G401.6 (cell line): ENCODE results near the gene ARHGAP26.
"Not testable (repeated sequence)": the region's sequence is repeated elsewhere in the genome, so short reads cannot be mapped to it uniquely, and the experiment has no call there.

Experiments
- FAIRE-seq: peaks from 2 replicates; lab custom pipeline; 2012; peaks lifted over from hg19 to GRCh38; lab: Jason Lieb, UNC

Gene ARHGAP26

DNA sequence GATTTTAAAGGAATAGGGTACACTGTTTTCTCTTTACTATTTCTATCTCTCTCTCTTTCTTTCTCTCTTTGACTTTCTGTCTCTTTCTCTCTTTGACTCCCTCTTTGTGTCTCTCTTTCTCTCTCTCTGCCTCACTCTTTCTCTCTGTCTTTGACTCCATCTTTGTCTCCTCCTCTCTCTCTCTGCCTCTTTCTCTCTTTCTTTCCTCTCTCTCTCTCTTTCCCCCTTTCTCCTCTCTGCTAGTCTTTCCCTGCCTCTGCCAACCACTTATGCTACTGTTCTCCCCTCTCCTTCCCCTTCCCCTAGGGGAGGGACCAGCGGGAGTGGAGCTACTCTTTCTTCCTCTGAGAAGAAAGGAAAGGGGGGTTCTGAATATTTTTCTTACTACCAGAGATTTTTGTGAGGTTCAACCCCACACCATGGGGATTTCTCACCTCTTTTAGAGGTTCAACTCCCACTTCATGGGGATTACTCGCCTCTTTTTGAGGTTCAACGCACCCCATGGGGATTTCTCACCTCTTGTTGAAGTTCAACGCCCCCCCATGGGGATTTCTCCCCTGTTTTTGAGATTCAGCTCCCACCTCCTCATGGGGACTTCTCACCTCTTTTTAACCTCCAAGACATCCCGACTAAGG, 323.4 kb downstream of the ARHGAP26 start:
- FAIRE-seq: no peak

DNA sequence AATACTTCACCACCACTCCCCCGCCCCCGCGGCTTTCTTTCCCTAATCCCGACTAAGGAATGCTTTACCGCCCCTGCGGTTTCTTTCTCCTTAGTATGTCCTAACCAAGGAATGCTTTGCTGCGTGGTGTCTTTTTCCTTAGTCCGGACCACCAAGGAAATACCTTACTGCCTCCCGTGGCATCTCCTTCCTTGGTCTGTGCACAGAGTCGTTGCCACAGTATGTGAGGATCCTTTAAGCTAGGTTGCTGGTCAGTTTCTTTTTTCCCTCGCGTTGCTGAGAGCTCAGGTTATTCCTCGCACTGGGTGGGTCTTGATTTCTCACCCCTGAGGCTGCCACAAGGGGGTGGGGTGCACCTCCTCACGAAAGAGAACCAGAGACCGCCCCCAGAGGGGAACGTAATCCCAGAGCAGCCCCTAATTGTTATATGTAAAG, 323.9 kb downstream of the ARHGAP26 start:
- no peak for FAIRE-seq

DNA sequence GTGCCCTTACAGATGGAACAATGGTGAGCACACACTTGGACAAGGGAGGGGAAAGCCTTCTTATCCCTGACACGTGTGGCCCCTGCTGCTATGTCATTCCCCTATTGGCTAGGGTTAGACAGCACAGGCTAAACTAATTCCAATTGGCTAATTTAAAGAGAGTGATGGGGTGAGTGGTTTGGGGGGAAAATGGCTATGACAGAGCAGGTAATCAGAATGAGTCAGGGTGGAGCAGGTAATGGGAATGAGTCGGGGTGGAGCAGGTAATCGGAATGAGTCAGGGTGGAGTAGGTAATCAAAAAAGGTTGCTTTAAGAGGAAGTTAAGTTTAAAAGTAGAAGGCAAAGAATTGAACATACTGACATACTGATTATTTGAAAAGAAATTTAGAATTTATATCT, 324.4 kb downstream of the ARHGAP26 start:
- not testable (repeated sequence) for FAIRE-seq

DNA sequence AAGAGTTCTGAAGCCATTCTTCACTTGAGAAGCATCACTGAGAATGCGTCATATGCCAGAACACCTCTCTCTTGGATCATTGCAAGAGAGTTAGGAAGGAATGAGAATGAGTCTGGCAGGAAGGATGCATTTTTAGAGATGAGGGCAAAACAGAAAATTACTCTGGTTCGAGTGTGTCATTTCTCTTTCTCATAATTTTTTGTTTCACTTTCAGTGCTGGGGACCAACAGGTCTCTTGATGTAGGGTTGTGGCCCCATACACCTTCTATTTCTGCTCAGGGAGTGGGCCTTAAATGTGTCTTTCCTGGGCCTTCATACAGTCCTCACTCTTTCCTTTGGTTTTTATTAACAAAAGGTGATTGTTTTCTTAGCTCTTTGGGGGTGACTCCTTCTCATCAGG, 330.9 kb downstream of the ARHGAP26 start:
- FAIRE-seq: no peak

DNA sequence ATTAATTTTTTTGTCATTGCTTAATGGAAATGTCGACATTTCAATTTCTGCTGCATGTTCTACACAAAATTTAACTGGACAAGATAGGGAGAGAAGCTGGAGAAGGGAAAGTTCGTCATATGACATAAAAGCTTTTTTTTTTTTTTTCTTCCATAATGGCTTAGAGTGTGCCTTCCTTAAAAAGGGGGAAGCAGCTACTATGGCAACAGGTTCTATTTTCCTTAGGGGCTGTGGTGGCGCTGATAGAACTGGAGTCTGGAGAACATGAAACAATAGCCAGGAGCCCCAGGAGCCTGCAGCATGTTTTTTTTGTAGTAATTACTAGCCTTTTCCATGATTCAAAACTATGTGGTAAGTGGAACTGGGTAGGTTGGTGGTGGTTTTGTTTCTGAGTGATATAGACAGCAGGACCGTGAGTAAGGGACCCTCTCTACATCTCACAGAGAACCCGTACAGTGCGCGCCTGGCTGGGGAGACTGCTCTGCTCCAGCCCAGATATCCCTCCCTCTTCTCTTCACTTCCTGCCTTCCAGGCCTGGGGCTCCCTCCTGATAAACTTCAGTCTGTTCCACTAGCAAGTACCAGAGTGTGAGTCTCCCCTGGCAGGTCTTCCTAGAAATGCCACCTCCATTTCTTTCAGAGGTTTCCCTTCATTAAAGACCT, 331.7 kb downstream of the ARHGAP26 start:
- no peak for FAIRE-seq

DNA sequence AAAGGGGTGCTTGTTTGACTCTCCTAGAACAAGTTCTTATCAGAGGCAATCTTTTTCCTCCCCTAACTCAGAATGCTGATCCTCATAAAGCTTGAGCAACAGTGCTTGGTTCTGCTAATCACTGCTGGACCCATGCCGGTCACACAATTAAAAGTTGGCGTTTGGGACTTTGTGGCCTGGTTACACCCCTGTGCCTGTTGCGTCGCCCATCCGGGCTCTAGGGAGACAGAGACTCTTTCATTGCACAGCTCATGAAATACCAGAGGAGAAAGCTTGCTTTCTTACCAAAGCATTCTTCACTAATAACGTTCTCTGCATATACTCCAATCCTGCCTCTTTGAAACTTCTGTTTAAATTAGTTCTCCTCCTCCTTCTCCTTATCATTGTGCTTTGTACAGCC, 332.2 kb downstream of the ARHGAP26 start:
- no peak for FAIRE-seq

DNA sequence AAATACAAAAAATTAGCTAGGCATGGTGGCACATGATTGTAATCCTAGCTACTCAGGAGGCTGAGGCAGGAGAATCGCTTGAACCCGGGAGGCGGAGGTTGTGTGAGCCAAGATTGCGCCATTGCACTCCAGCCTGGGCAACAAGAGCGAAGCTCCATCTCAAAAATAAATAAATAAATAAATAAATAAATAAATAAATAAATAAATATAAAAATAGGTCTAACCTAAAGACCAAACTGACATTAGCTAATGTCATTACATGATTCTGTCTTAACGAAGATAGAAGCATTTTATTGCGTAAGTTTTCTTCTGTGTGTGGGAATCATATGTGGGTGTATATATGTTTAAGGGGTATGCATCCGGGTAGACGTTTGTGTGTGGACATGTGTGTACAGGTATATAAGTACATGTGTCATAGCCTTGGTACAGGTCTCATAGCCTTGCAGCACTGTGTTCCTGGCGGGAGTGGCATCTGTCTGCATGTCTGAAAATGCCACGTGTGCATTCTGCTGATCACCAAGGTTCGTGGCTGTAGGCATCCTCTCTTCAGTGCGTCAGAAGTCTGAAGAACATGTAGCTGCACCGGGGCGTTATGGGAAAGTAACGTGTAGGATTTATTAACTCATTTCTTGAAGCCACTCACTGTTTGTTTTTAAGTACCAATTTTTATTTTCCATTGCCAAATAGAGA, 335.2 kb downstream of the ARHGAP26 start:
- FAIRE-seq: no peak

DNA sequence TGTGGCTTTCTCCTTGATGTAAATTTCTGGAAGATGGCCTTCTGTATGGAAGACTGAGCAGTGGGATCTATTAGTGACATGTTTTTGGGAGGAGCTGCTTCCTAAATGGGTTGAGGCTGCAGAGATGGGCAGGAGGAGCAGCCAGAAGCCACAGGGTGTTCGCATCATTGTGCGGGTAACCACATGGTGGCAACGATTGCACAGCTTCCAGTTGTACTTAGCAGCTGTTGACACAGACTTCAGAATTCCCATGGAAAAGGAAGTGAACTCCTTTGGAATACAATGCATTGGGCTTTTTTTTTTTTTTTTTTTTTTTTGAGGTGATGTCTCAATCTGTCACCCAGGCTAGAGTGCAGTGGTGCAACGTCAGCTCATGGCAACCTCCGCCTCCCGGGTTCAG, 336.0 kb downstream of the ARHGAP26 start:
- FAIRE-seq: no peak

DNA sequence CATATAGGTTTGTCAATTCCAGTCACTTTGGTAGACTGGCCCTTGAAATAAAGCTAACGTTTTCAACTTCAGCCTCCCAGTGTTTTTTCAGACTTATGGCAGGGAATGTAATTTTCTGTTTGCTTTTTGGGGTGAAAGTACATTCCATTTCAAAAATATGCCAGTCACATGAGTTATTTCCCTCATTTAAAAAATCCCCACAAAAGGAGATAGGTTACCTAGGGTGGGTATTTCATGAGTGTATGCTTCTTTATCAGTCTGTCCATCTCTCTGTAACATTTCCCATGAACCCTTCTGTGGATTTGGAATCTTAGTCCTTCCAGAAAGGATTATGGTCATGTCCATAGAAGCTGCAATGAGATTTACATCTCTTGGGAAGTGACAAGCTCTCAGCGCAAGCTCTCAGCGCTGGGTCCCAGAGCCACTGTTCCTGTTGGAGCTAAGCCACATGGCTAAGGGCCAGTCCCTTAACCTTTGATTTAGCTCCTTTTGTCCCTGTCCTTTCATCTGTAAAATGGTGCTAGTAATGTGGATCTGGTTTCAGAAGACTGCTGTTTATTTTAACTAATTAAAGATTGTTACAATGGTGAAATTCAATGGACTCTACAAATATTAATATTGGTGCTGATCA, 338.4 kb downstream of the ARHGAP26 start:
- no peak for FAIRE-seq

DNA sequence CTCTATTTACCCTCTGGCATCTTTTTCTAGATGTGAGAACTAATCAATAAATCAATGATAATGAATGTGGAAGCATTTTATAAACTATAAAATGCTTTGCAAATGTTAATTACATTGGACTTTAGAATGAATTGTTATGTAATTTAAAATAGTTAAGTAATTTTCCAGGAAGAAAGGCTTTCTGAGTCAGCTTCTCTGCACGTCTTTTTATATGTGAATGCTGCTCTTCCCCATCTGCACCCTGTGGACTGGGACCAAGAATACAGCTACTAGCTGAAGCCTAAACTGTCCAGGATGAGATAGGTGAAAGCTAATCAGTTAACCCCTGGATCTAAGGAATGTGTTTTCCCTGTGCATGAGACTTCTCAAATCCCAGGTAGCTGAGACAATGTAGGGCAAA, 340.4 kb downstream of the ARHGAP26 start:
- FAIRE-seq: no peak

DNA sequence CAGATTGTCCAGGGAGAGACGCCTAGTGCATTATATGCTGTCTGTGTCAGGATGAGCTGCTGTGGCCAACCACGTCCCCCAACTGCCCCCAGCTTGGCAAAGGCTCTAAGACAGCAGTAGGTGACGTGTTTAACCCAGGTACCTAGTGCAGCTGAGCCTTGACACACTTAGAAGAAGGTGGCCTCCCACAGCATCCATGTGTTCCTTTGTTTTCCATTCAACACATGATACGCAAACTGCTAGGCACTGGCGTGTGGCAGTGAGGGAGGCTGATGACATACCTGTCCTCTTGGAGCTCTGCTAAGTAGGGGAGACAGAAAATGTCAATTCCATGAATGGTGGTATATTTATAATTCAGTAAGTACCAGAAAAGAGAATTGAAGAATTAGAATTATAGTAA, 341.6 kb downstream of the ARHGAP26 start:
- no peak for FAIRE-seq

DNA sequence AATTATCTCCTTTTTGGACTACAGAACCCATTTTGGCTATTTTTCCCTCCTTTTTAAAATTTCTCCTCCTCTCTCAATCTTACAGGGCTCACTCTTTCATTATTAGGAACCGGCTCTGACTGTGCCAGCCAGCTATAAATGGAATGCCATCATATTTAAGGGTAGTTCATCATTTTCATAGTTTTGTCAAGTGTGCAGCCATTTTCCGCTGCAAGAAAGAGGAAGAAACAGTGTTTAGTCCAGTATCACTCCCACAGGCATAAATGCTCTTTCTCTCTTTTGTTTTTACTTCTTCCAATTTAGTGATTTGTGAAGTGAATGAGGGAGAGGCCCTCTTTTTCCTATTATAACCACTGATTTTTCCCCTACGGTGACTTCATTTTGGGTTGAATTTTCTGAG, 343.3 kb downstream of the ARHGAP26 start:
- FAIRE-seq: no peak

DNA sequence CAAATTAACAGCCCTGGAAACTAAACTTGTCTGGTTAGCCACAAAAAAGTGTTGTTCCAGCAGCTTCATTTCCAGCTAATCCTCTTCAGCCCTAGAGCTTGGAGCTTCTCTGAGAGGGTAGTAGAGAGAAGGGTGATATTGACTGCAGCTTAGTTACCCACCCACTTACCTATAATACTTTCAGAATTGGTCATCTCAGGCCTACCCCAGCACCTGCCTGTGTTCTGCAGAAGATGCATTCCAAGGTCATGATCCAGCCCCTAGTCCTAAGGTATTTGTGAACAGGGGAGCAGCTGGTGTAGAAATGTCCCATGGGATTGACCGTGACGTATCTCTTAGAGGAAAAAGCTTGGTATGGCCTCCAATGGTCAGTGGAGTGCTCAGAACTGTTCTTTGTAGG, 344.3 kb downstream of the ARHGAP26 start:
- no peak for FAIRE-seq

DNA sequence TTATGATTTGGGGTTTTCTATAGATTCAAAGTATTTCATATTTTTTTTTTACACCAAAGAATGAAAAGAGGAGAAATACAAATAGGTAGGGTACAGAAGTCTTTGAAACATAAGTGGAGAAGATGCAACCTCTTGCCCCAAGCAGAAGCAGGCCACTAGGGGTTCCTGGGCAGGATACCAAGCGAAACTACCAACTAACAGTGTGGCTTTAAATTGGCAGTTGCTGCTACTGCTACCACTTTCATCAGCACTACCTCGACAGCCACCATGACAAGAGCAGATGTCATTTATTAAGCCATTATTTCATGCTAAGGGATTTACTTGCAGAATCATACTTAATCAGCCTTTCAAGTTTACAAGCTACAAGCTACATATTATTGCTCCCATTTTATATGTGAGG, 345.2 kb downstream of the ARHGAP26 start:
- FAIRE-seq: no peak

DNA sequence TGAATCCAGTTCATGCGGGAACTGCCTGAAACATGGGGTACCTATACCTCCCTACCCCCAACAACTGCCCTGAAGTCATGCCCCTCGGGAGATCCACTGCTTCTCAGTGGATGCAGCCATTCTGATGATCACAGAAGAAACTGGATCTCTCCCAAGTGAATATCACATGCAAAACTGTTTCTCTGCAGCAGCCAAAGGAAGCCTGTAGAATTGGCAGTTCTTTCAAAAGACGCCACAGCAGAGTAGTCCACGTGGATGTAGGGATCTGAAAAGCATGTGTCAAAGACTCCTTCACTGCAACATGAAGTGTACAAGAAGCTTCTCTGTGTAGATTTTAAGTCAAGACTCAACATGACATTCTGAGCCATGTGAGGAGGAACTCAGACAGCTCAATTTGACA, 346.6 kb downstream of the ARHGAP26 start:
- no peak for FAIRE-seq

DNA sequence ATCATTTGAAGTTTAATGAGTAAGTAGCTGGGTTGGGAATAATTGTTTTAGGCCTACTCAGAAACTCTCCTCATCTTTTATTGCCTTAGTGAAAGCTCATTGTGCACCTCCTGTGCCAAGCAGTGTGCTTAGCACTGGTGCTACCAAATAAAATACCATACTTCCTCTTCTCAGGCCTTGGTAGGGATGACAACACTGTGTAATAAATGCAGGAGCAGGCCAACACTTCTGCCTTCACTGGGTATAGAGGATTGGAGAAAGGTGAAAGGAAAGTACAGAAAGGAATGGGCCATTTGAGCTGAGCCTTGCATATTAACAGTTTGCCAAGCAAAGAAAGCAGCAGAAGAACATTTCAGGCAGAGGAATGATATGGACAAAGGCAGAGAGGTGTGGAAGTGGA, 347.6 kb downstream of the ARHGAP26 start:
- no peak for FAIRE-seq

DNA sequence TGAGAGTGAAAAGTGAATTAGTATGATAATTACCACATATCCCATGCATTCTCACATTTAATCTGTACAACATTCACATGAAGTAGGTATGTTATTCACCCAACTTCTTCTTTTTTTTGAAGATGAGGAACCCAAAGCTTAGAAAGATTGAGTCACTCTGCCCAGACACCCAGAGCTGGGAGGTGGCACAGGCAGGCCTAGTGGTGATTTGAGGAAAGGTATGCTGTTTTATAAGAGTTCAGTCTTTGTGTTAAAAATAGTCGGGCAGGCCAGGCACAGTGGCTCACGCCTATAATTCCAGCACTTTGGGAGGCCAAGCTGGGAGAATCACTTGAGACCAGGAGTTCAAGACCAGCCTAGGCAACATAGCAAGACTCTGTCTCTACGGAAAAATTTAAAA, 348.0 kb downstream of the ARHGAP26 start:
- no peak for FAIRE-seq

DNA sequence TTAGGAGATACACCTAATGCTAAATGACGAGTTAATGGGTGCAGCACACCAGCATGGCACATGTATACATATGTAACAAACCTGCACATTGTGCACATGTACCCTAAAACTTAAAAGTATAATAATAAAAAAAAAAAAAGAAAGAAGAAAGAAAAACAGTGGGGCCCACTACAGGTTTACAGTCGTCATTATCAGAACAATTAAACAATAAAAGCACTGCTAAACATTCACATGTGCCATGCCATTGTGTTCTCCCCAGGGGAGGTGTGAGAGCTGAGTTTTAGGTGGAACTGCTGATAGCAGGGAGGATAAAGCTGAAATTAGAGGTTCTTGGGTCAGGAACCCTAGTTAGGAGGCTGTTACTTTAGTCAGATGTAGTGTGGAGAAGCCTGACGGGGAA, 348.6 kb downstream of the ARHGAP26 start:
- not testable (repeated sequence) for FAIRE-seq

DNA sequence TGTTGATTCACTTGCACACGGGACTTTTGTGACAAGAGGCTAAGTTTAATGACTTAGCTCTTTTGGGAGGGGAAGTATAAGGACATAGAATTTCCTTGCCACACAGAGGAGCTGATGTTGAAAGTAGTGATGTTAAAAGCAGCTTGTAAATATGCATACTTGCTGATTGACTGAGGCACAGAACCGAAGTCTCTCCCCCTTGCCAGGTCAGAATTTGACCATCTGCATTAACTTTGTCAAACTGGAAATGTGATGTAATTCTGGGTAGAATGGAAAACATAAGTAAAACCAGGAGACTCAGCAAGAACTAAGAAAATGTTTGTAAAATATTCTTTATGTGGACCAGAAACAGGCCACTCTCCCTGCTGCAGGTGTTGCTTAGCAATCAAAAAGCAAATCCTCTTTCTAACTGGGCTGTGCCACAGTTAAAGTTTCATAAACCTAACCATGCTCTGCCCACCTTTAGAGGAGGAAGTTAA, 349.2 kb downstream of the ARHGAP26 start:
- no peak for FAIRE-seq

DNA sequence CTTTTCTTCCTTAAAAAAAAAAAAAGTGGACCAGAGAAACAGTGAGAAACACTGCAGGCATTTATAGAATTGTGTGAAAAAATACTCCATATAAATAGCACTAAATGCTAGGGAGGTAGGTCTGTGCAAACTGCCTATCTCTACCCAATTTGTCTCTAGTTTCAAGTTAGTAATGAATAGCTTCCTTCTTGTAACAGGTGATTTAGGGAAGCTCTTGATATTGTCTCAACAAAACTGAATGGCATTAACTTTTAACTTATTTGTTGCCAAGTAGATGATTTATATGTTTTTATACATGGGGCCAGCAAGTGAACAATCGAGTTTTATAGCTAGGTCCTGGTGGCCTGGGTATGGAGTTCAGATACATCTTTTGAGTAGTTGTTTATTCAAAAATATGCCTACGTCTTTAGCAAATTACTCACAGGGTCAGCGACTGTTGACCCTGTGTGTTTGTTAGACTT, 349.7 kb downstream of the ARHGAP26 start:
- FAIRE-seq: no peak

DNA sequence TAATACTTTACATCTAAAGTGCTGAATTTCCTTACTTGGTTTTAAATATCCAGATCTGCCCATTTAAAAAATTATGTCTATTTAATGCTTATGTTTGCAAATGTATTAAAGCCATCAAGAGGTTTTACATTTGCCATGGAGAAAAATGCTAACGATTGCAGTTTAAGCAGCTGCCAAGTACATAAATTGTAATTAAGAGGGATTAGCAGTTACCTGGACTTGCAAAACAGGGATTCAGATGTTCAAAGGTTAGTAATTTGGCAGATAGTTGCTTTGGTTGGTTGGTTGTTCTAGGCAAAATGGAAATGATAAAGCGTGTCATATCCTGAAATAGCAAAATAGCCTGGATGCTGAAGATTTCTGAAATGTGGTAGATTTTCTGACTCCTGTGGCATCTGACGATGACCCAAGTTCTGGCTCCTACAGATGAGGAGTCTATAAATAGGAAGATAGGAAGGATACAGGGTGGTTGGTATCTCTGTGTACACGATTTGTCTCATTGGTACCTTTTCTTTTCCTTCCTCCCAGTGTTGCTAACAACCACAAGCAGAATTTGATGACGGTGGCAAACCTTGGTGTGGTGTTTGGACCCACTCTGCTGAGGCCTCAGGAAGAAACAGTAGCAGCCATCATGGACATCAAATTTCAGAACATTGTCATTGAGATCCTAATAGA, 350.4 kb downstream of the ARHGAP26 start:
- no peak for FAIRE-seq

DNA sequence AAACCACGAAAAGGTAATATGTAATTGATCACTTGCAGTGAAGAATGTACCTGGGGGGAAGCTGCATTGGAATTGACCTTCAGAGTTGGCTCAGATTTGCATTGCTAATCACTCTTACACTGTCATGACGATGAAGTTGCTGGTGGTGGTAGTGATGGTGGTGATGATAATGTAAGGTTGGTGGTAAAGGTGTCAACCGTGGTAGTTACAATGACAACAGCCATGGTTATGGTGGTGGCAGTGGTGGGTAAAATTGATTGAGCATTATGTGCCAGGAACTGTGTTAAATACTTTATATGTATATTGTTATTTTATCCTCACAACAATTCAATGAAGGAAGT, 350.9 kb downstream of the ARHGAP26 start:
- no peak for FAIRE-seq

DNA sequence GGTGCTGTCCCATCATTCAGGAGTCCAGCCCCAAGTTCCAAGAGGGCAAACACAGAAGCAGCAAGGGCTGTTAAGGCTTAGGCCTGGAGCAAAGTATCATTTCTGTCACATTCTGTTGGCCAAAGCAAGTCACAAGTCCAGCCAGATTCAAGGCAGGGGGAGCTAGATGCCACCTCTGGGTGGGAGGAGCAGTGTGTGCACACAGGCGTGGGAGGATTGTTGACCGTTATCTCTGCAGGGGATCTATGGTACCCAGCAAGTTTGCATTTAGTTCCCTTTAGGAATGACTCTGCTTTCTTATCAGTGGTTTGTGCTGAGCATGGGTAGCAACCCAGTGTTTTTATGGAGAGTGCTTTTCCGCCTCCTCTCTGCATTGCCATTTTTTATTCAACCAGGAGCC, 354.4 kb downstream of the ARHGAP26 start:
- FAIRE-seq: no peak
